Measurements from ENCODE around the gene TLCD1. TPM values are rescaled to one million over a fixed set of nuclear protein-coding genes. Genes with fewer than 3 reads are reported as not detected.

TLCD1 gene
- total and polyA plus RNA-seq, 9 donors: 0.75 to 7.0 (median 1.6) TPM; not detected in 1

GRCh38 chr17:28763804-28764266 lies 37.8 kb upstream of the TLCD1 start:
- no peaks in the 10 kb centered on the region for H3K4me1 ChIP-seq (ENCODE audit: insufficient read depth)
- intact Hi-C loops (cut with DNase I): loop anchor here in 3 of 4 donors (5.0 to 10.0 kb wide), 3 partner anchors 91 to 151 kb away; partner anchors contain the start of genes DHRS13 (in 1 of the 3) and ERAL1 (in 1 of the 3)
- H3K27ac ChIP-seq: no peak overlapping the region
- peak in 4 of 5 donors; percentile 60 to 88 (median 72) for DNase-seq
- no peaks in the 10 kb centered on the region for H3K36me3 ChIP-seq
- WGBS, 3 donors: 50 to 62% (median 56%) methylated on average over 5 of the region's 5 CpGs
- no peaks in the 10 kb centered on the region for H3K27me3 ChIP-seq
- TF ChIP-seq POLR2A (IDR thresholded peaks at IDR 0.05) (no peak), EP300 (IDR thresholded peaks at IDR 0.05) (no peak), CTCF (IDR thresholded peaks at IDR 0.05) (peak; percentile 78 to 90 (median 84))
- no peak overlapping the region for H3K4me3 ChIP-seq
- H3K9me3 ChIP-seq: no peaks in the 10 kb centered on the region

GRCh38 chr17:28763137-28763799 lies 37.2 kb upstream of the TLCD1 start:
- 85 to 91% (median 90%) methylated on average over 1 of the region's 1 CpG for WGBS, 3 donors
- no peak for DNase-seq
- H3K27ac ChIP-seq: no peak overlapping the region

DNA sequence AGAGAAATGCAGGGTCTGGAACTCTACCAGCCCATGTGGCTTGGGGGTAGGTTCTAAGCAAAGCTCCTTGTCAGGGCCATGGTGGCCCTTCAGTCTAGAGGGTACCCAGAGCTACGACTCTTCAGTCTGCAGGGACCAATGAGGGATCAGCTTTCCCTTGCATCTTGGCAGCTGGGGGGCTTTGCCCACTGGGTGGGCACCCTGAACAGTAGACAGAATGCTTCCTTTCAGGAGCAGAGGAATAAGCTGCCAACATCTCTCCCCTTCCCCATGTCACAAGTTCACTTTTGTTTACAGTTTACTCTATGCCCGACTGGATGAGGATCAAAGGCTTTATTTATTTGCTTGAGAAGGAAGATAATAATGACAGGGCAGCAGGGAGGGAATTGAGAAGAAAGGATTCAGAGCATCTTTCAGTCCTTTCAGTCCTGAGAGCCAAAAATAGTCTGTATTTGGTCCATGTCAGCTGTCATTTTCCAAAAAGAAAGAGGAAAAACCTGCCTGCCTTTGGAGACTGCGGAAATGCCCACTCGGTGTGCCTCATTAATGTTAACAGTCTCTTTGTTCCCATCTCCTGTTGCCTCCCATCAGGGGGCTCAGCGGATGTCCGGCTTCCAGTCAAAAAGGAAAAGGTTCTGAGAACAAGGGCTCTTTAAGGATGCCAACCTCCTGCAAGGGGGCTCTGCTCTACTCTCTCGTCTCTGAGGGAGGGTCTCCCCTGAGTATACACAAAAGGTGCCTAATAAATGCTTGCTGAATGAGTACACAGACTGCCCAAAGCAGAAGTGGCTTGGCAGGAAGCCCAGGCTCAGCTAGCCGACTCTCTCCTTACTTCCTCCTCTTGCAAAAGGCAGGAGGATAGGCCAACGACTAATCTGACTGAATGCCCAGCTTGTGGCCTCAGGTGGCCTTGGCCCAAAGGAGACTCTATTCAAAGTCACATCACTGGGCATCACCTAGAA lies 34.8 kb upstream of the TLCD1 start:
- Histone ChIP-seq H3K4me3 (no peak overlapping the region), H3K27me3 (no peaks in the 10 kb centered on the region), H3K27ac (no peak overlapping the region), H3K9me3 (no peaks in the 10 kb centered on the region), H3K4me1 (ENCODE audit: insufficient read depth) (no peaks in the 10 kb centered on the region), H3K36me3 (no peaks in the 10 kb centered on the region)
- no peak for TF ChIP-seq POLR2A (IDR thresholded peaks at IDR 0.05)
- TF ChIP-seq CTCF (IDR thresholded peaks at IDR 0.05): no peak
- no peak for TF ChIP-seq EP300 (IDR thresholded peaks at IDR 0.05)
- 43 to 50% (median 48%) methylated on average over 9 of the region's 9 CpGs for WGBS, 3 donors
- intact Hi-C loops (cut with DNase I): loop anchor here in 3 of 4 donors (5.0 to 10.0 kb wide), 3 partner anchors 94 to 154 kb away; partner anchors contain the start of genes DHRS13 (in 1 of the 3) and ERAL1 (in 1 of the 3)
- DNase-seq: no peak

More at GRCh38 chr17:28763137-28763799, 37.2 kb upstream of the TLCD1 start:
- intact Hi-C loops (cut with DNase I): loop anchor here in 3 of 4 donors (5.0 to 10.0 kb wide), 3 partner anchors 92 to 152 kb away; partner anchors contain the start of genes DHRS13 (in 1 of the 3) and ERAL1 (in 1 of the 3)
- H3K27me3 ChIP-seq: no peaks in the 10 kb centered on the region
- H3K4me3 ChIP-seq: no peak overlapping the region
- no peaks in the 10 kb centered on the region for H3K9me3 ChIP-seq
- no peaks in the 10 kb centered on the region for H3K4me1 ChIP-seq (ENCODE audit: insufficient read depth)
- no peaks in the 10 kb centered on the region for H3K36me3 ChIP-seq
- TF ChIP-seq POLR2A (IDR thresholded peaks at IDR 0.05) (no peak), CTCF (IDR thresholded peaks at IDR 0.05) (no peak), EP300 (IDR thresholded peaks at IDR 0.05) (no peak)

DNA sequence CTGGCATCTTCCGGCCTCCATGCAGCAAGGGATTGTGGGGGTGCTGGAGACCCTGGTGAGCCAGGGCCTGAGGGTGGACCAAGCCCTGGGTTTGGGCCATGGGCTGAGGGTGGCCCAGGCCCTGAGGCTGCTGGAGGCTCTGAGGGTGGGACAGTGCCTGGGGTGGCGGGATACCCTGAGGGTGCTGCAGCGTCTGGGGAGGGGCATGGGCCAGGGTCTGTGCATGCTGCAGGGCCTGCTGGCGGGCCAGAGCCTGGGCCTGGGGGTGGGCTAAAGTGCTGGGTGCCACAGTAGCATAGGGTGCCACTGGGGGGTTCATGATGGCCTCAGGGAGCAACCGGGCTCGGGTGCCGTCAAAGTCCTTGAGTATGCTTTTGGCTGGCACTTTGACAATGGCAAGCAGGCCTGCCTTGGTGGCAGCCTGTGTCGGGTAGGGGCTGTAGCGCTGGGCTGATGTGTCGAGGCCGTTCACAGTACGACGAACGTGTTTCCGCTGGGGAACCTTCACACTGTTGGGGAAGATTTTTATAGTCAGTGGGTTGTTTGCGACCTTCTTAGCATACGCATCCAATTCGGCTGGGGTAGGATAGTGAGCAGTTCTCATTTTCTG lies 33.3 kb upstream of the TLCD1 start:
- DNase-seq: no peak
- Histone ChIP-seq H3K4me1 (ENCODE audit: insufficient read depth) (no peaks in the 10 kb centered on the region), H3K9me3 (no peaks in the 10 kb centered on the region), H3K27me3 (no peaks in the 10 kb centered on the region), H3K4me3 (no peak overlapping the region), H3K36me3 (no peaks in the 10 kb centered on the region), H3K27ac (no peak overlapping the region)
- intact Hi-C loops (cut with DNase I): loop anchor here in 1 of 4 donors (10.0 kb wide), 1 partner anchor 145 kb away; the partner anchor contains the start of gene DHRS13
- no peak for TF ChIP-seq CTCF (IDR thresholded peaks at IDR 0.05)
- TF ChIP-seq EP300 (IDR thresholded peaks at IDR 0.05): no peak
- no peak for TF ChIP-seq POLR2A (IDR thresholded peaks at IDR 0.05)
- 87 to 92% (median 88%) methylated on average over 12 to 18 of the region's 18 CpGs for WGBS, 3 donors
